GM13977 (cell line): ENCODE data around the gene MSI2.

Experiments used
- DNase-seq: peaks from one replicate; pipeline ENCODE4 v3.0.0; 2012; ENCODE audit warnings: low spot score
- CTCF ChIP-seq: IDR thresholded peaks from 2 replicates; pipeline ENCODE4 v1.5.1; 2012; ENCODE audit warnings: mild to moderate bottlenecking, control low read depth; ENCODE audit not compliant: insufficient read depth; ENCODE audit errors: extremely low read depth, missing control alignments
- in situ Hi-C: fragments of 300-500 bp; cut with MboI; formaldehyde crosslinking; loops from one replicate; pipeline ENCODE4 v1.12.0; 2022; ENCODE audit warnings: low sequenced_read_pairs, low pct_unique_long_range_greater_than_20kb, mixed read lengths, inconsistent platforms; ENCODE audit not compliant: unreplicated experiment

MSI2 gene

GRCh38 chr17:57544401-57544800, 288.1 kb downstream of the MSI2 start:
- TF ChIP-seq CTCF: no peak
- in situ Hi-C loops: no loop called here
- no peak for DNase-seq

DNA sequence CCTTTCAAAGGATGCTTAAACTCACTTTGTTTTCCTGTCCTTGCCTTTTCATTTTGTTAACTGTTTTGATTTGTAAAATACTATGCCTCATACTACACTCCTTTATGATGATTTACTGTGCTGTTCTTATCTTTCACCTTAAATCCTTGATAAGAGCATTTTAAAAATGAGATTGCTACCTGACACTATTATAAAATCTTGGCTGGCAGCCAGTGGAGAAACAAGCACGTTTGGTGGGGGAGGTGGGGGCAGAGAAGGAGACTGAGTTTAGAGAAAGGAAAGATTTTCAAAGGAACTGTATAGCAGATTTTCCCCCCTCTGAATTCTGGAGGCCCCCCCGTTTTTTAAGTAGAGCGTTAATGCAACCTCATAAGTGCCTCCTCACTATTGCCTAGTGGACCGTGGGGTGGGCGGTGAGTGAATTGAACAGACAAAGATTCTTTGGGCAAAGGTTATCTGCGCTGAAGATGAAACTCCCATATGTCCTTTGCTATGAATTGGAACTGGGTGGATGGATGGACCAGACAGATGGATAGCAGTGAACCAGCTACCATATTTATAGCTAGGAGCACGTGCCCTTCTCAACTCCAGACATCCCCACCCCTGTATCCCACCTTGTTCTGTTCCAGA, 288.6 kb downstream of the MSI2 start:
- TF ChIP-seq CTCF: no peak
- in situ Hi-C loops: no loop called here
- no peak for DNase-seq

DNA sequence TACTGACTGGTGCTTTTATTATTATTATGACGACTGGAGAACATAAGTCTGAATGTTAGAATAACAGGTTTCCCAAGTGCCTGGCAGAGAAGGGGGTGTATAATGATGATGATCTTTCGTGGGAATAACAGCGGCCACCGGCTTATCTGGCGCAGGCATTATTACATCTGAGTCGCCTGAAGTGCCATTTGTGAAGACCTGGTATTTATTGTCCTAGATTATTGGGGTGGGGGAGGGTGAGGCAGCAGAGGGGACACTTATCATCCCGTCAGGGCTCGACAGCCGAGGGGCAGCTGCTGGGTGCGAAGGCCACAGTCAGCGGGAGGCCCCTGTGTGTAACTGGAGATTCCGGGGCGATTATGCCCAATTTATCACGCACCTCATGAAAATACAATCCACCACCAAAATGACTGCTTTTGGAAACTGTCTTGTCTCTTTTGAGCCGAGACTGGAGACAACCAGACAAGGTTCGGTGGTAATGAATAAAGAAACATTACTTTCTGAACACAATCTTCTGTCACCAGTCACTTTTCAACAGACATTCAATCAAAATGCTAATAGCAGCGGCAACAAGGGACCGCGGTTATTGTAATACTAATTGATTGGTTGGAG, 289.5 kb downstream of the MSI2 start:
- no peak for TF ChIP-seq CTCF
- DNase-seq: no peak
- in situ Hi-C loops: no loop called here

GRCh38 chr17:57548421-57549410, 292.4 kb downstream of the MSI2 start:
- DNase-seq: no peak
- TF ChIP-seq CTCF: no peak

DNA sequence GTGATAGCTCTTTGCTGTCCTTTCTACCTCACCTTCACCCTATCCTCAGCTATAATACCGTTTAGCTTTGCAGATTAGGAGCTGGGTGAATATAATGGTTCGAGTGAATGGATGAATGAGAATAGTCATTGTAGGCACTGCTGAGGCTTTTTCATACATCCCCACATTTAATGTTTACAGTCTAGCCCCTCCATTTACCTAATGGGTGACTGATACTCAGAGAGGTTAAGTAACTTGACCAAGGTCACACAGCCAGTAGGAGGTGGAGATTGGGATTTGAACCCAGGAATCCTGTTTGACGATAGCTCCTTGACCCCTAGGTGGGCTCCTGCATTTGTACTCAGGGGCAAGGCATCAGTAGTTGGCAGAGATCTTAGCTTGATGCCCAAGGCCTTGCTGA, 293.1 kb downstream of the MSI2 start:
- TF ChIP-seq CTCF: no peak
- no peak for DNase-seq
- in situ Hi-C loops: no loop called here

More at GRCh38 chr17:57548421-57549410, 292.4 kb downstream of the MSI2 start:
- in situ Hi-C loops: no loop called here

DNA sequence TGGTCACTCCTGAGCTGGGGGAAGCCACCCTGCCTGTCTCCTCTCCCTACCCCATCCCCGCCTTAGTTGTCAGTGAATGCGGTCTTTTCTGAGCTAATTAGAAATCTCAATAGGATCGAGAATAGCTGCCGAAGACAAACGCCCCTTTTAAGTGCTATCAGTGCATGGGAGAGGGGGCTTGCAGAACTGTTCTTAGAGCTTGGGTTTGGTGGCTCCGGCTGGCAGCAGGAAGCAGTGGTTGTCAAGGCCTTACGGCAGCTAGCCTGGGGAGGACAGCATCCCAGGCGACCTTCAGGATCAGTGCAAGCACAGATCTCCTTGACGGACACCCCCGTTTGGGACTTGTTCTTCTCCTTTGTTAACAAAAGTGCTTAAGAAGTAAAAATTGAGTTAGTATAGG, 293.7 kb downstream of the MSI2 start:
- no peak for TF ChIP-seq CTCF
- in situ Hi-C loops: no loop called here

More for the DNA sequence above, 293.7 kb downstream of the MSI2 start:
- DNase-seq: no peak
